Measurements from ENCODE around the gene CKMT1A.

The CKMT1A gene

DNA sequence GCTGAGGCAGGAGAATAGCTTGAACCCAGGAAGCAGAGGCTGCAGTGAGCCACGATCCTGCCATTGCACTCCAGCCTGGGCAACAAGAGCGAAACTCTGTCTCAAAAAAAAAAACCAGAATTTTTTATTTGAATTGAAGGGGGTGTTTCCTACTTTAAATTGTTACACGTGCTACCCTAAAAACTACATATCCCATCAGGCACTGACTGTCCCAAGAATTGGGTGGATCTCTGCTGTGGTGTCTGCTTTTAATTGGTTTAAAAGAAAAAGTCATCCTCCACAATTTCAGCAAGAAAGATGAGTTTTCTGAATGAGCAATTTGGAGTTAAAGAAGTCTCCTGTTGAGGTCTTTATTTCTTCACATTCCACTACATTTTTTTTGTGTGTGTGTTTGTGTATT is 54.7 kb downstream of the CKMT1A start:
- DNase-seq (ENCODE audit: low read depth) = no peak
